Fibroblast of peridontal ligament (primary cell): ENCODE data around the gene SRBD1.

ENCODE experiments used
- DNase-seq: peaks from one replicate; pipeline ENCODE4 v3.0.0-alpha.2; 2010; ENCODE audit errors: extremely low read depth

The SRBD1 gene

GRCh38 chr2:45611020-45611859 lies at the start of gene SRBD1:
SRBD1 (minus strand) TSS chr2:45611267; CDS start chr2:45605441, 5,826 bp downstream.
- peak; percentile 86 for DNase-seq

GRCh38 chr2:45654250-45654649 lies 43.2 kb upstream of the SRBD1 start:
- DNase-seq, result peak; percentile 5

- DNase-seq, result peak; percentile 37
Measured at GRCh38 chr2:45653122-45653913, 42.3 kb upstream of the SRBD1 start.

GRCh38 chr2:45652090-45653031 lies 41.3 kb upstream of the SRBD1 start:
- peak; percentile 69 for DNase-seq

- peak; percentile 48 for DNase-seq
Measured at GRCh38 chr2:45651415-45652089, 40.5 kb upstream of the SRBD1 start, which contains the start of gene PRKCE. PRKCE (plus strand) TSS chr2:45651675.

GRCh38 chr2:45650851-45651414 lies 39.9 kb upstream of the SRBD1 start:
- peak; percentile 97 for DNase-seq

- DNase-seq, result peak; percentile 45
Measured at GRCh38 chr2:45649858-45650811, 39.1 kb upstream of the SRBD1 start.

- peak; percentile 52 for DNase-seq
Measured at GRCh38 chr2:45649462-45649857, 38.4 kb upstream of the SRBD1 start.

- no peak for DNase-seq
Measured at GRCh38 chr2:45648636-45649035, 37.6 kb upstream of the SRBD1 start.

GRCh38 chr2:45647986-45648520 lies 37.0 kb upstream of the SRBD1 start:
- DNase-seq, result peak; percentile 34

GRCh38 chr2:45647356-45647755 lies 36.3 kb upstream of the SRBD1 start:
- no peak for DNase-seq

- no peak for DNase-seq
Measured at GRCh38 chr2:45646289-45646688, 35.2 kb upstream of the SRBD1 start.

GRCh38 chr2:45643543-45644542 lies 32.8 kb upstream of the SRBD1 start:
- DNase-seq, result peak; percentile 44

GRCh38 chr2:45643095-45643494 lies 32.0 kb upstream of the SRBD1 start:
- DNase-seq, result peak; percentile 11

GRCh38 chr2:45640576-45640975 lies 29.5 kb upstream of the SRBD1 start:
- no peak for DNase-seq

GRCh38 chr2:45637440-45637839 lies 26.4 kb upstream of the SRBD1 start:
- peak; percentile 6 for DNase-seq

- no peak for DNase-seq
Measured at GRCh38 chr2:45636008-45636407, 24.9 kb upstream of the SRBD1 start.

GRCh38 chr2:45634223-45634622 lies 23.2 kb upstream of the SRBD1 start:
- no peak for DNase-seq
